Measurements from ENCODE around the gene PLD2.

- TF ChIP-seq, protein P1, sequence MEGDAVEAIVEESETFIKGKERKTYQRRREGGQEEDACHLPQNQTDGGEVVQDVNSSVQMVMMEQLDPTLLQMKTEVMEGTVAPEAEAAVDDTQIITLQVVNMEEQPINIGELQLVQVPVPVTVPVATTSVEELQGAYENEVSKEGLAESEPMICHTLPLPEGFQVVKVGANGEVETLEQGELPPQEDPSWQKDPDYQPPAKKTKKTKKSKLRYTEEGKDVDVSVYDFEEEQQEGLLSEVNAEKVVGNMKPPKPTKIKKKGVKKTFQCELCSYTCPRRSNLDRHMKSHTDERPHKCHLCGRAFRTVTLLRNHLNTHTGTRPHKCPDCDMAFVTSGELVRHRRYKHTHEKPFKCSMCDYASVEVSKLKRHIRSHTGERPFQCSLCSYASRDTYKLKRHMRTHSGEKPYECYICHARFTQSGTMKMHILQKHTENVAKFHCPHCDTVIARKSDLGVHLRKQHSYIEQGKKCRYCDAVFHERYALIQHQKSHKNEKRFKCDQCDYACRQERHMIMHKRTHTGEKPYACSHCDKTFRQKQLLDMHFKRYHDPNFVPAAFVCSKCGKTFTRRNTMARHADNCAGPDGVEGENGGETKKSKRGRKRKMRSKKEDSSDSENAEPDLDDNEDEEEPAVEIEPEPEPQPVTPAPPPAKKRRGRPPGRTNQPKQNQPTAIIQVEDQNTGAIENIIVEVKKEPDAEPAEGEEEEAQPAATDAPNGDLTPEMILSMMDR (IDR thresholded peaks at IDR 0.05; ENCODE audit: insufficient read depth, low read length, poor library complexity, severe bottlenecking) = no peak
- TF ChIP-seq EZH2phosphoT487 (conservative IDR thresholded peaks at IDR 0.05; ENCODE audit: low read length) = no peak
Observed at GRCh38 chr17:4777969-4778760, 28.8 kb upstream of the PLD2 start.
